ENCODE data around the gene ZBED1. TPM values are rescaled to one million over a fixed set of nuclear protein-coding genes. Genes with fewer than 3 reads are reported as not detected.

ZBED1 gene
- total and polyA plus RNA-seq, 2 experiments from 2014 or later: 16.1 to 43.8 TPM

DNA sequence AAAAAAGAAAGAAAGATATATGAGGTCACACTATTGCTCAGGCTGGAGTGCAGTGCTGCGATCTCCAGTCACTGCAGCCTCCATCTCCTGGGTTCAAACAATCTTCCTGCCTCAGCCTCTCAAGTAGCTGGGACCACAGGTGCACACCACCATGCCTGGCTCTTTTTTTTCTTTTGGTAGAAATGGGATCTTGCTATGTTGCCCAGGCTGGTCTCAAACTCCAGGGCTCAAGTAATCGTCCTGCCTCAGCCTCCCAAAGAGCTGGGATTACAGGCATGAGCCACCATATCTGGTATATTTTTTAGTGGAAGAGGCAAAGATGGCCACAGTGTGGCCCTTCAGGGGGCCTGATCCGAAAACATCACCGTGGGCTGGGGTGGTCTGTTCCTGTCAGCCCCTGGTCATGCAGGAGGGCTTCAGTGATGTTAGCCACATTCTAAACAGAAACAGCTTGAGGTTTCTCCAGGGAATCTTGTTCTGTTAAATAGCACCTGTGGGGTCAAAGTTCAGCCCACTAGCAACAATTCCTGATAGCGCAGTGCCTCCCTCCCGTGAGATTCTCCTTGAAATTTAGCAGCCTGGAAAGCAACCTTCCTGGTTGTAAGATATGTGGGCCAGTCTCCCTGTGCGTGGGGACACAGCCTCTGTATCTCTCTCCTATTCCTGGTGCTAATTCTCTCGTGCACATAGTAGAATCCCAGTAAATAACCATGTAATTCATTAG is 7.3 kb upstream of the ZBED1 start:
- TF ChIP-seq, protein P1, sequence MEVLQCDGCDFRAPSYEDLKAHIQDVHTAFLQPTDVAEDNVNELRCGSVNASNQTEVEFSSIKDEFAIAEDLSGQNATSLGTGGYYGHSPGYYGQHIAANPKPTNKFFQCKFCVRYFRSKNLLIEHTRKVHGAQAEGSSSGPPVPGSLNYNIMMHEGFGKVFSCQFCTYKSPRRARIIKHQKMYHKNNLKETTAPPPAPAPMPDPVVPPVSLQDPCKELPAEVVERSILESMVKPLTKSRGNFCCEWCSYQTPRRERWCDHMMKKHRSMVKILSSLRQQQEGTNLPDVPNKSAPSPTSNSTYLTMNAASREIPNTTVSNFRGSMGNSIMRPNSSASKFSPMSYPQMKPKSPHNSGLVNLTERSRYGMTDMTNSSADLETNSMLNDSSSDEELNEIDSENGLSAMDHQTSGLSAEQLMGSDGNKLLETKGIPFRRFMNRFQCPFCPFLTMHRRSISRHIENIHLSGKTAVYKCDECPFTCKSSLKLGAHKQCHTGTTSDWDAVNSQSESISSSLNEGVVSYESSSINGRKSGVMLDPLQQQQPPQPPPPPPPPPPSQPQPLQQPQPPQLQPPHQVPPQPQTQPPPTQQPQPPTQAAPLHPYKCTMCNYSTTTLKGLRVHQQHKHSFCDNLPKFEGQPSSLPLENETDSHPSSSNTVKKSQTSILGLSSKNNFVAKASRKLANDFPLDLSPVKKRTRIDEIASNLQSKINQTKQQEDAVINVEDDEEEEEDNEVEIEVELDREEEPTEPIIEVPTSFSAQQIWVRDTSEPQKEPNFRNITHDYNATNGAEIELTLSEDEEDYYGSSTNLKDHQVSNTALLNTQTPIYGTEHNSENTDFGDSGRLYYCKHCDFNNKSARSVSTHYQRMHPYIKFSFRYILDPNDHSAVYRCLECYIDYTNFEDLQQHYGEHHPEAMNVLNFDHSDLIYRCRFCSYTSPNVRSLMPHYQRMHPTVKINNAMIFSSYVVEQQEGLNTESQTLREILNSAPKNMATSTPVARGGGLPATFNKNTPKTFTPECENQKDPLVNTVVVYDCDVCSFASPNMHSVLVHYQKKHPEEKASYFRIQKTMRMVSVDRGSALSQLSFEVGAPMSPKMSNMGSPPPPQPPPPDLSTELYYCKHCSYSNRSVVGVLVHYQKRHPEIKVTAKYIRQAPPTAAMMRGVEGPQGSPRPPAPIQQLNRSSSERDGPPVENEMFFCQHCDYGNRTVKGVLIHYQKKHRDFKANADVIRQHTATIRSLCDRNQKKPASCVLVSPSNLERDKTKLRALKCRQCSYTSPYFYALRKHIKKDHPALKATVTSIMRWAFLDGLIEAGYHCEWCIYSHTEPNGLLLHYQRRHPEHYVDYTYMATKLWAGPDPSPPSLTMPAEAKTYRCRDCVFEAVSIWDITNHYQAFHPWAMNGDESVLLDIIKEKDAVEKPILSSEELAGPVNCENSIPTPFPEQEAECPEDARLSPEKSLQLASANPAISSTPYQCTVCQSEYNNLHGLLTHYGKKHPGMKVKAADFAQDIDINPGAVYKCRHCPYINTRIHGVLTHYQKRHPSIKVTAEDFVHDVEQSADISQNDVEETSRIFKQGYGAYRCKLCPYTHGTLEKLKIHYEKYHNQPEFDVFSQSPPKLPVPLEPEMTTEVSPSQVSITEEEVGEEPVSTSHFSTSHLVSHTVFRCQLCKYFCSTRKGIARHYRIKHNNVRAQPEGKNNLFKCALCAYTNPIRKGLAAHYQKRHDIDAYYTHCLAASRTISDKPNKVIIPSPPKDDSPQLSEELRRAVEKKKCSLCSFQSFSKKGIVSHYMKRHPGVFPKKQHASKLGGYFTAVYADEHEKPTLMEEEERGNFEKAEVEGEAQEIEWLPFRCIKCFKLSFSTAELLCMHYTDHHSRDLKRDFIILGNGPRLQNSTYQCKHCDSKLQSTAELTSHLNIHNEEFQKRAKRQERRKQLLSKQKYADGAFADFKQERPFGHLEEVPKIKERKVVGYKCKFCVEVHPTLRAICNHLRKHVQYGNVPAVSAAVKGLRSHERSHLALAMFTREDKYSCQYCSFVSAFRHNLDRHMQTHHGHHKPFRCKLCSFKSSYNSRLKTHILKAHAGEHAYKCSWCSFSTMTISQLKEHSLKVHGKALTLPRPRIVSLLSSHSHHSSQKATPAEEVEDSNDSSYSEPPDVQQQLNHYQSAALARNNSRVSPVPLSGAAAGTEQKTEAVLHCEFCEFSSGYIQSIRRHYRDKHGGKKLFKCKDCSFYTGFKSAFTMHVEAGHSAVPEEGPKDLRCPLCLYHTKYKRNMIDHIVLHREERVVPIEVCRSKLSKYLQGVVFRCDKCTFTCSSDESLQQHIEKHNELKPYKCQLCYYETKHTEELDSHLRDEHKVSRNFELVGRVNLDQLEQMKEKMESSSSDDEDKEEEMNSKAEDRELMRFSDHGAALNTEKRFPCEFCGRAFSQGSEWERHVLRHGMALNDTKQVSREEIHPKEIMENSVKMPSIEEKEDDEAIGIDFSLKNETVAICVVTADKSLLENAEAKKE (CRISPR knock-in tag; IDR thresholded peaks at IDR 0.05): no peak
- TF ChIP-seq CREB1 (CRISPR knock-in tag; IDR thresholded peaks at IDR 0.05; ENCODE audit: low read depth): no peak
- no peak for TF ChIP-seq NANOG (IDR thresholded peaks at IDR 0.05; ENCODE audit: borderline replicate concordance)
- H3K4me3 ChIP-seq: no peak overlapping the region
- Mint-ChIP-seq H3K4me1 (no peaks in the 10 kb centered on the region), H3K9me3 (no peaks in the 10 kb centered on the region; the same call in 2 of the 3 replicates), H3K27me3 (ENCODE audit: insufficient read depth, low read depth, poor library complexity) (peaks cover 4% of the 10 kb centered on the region), H3K4me3 (no peak overlapping the region), H3K36me3 (ENCODE audit: low read depth) (no peaks in the 10 kb centered on the region), H3K27ac (no peak overlapping the region)
- 0 out of 2 replicates have a peak overlapping the region, but pooled peaks have one; percentile 47 for H2AFZ ChIP-seq
- no peaks in the 10 kb centered on the region for H3K79me2 ChIP-seq (replicated peaks; ENCODE audit: insufficient read depth)
- H3K36me3 ChIP-seq (ENCODE audit: insufficient read depth): no peaks in the 10 kb centered on the region
- no peak for DNase-seq (ENCODE audit: low spot score)
- H3K4me2 ChIP-seq: no peak overlapping the region
- H3K27me3 ChIP-seq (ENCODE audit: insufficient read depth): no peaks in the 10 kb centered on the region
- ATAC-seq: no peak
- no peak overlapping the region for H3K27ac ChIP-seq (ENCODE audit: low read depth)
- H3K9me2 ChIP-seq (ENCODE audit: insufficient read depth): no peaks in the 10 kb centered on the region
- no peaks in the 10 kb centered on the region for H3K4me1 ChIP-seq (ENCODE audit: insufficient read depth)
- no peaks in the 10 kb centered on the region for H4K20me1 ChIP-seq (replicated peaks; ENCODE audit: insufficient read depth)
- no peaks in the 10 kb centered on the region; the same call in 1 of the 2 replicates for H3F3A ChIP-seq (replicated peaks; ENCODE audit: low read depth)

DNA sequence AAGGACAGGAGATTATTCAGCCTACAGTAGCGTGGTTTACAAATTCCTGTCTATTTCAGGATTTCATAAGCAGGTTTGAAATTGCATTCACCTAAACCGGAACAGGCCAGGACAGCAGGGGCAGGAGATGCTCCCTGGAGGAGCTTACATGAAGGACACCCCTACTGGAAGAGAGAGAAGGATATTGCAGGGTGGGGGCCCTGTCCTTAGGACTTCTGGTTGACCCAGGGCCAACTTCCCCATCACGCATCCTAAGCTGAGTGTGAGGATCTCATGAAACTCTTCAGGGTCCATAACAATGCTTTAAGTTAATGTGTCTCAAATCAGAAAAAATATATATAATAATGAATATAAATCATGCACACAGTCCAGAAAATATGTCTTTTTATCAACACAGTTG is 6.4 kb upstream of the ZBED1 start:
- Histone ChIP-seq H2AFZ (no peak overlapping the region), H3K36me3 (ENCODE audit: insufficient read depth) (no peaks in the 10 kb centered on the region), H3K79me2 (replicated peaks; ENCODE audit: insufficient read depth) (no peaks in the 10 kb centered on the region), H3K4me3 (no peak overlapping the region), H3K4me2 (no peak overlapping the region), H3F3A (replicated peaks; ENCODE audit: low read depth) (no peaks in the 10 kb centered on the region), H4K20me1 (replicated peaks; ENCODE audit: insufficient read depth) (no peaks in the 10 kb centered on the region), H3K9me2 (ENCODE audit: insufficient read depth) (no peaks in the 10 kb centered on the region), H3K4me1 (ENCODE audit: insufficient read depth) (no peaks in the 10 kb centered on the region), H3K27ac (ENCODE audit: low read depth) (no peak overlapping the region), H3K27me3 (ENCODE audit: insufficient read depth) (no peaks in the 10 kb centered on the region)
- H3K27me3 Mint-ChIP-seq (ENCODE audit: insufficient read depth, low read depth, poor library complexity): peaks cover 5% of the 10 kb centered on the region
- H3K9me3 Mint-ChIP-seq: no peaks in the 10 kb centered on the region; the same call in 2 of the 3 replicates
- H3K27ac Mint-ChIP-seq: no peak overlapping the region
- H3K36me3 Mint-ChIP-seq (ENCODE audit: low read depth): no peaks in the 10 kb centered on the region
- H3K4me3 Mint-ChIP-seq: no peak overlapping the region
- no peak for DNase-seq (ENCODE audit: low spot score)
- H3K4me1 Mint-ChIP-seq: no peaks in the 10 kb centered on the region
- ATAC-seq: no peak
- TF ChIP-seq, protein P2, sequence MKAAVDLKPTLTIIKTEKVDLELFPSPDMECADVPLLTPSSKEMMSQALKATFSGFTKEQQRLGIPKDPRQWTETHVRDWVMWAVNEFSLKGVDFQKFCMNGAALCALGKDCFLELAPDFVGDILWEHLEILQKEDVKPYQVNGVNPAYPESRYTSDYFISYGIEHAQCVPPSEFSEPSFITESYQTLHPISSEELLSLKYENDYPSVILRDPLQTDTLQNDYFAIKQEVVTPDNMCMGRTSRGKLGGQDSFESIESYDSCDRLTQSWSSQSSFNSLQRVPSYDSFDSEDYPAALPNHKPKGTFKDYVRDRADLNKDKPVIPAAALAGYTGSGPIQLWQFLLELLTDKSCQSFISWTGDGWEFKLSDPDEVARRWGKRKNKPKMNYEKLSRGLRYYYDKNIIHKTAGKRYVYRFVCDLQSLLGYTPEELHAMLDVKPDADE (IDR thresholded peaks at IDR 0.05): no peak
- TF ChIP-seq, protein P1 (CRISPR knock-in tag; IDR thresholded peaks at IDR 0.05): no peak

Measured in GM23338 (cell line).